Measurements from ENCODE around the gene NFKBIB.

The NFKBIB gene

DNA sequence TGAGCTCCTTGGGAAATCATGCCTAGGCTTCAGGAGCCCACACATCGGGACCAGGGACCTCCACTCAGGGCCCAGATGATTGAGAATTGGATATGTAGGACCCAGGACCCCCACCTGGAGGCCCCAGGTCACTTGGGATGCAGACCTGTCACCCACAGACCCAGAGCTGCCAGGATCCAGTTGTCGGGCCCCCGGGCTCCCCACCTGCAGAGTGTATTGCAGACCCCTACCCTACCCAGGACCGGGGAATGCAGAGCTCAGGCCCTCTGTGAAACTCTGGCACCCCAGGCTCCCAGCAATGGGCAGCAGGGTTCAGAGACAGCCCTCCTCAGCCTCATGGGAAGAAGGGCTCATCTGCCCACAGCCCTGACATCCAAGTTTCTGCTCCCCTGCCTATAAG, 5.9 kb downstream of the NFKBIB start:
- DNase-seq, result no peak

DNA sequence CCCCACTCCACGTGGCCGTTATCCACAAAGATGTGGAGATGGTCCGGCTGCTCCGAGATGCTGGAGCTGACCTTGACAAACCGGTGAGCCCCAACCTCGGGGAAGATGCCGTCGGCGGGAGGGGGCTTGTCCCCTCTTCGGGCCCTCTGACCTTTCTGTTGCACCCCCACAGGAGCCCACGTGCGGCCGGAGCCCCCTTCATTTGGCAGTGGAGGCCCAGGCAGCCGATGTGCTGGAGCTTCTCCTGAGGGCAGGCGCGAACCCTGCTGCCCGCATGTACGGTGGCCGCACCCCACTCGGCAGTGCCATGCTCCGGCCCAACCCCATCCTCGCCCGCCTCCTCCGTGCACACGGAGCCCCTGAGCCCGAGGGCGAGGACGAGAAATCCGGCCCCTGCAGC, 7.5 kb downstream of the NFKBIB start:
- no peak for DNase-seq

DNA sequence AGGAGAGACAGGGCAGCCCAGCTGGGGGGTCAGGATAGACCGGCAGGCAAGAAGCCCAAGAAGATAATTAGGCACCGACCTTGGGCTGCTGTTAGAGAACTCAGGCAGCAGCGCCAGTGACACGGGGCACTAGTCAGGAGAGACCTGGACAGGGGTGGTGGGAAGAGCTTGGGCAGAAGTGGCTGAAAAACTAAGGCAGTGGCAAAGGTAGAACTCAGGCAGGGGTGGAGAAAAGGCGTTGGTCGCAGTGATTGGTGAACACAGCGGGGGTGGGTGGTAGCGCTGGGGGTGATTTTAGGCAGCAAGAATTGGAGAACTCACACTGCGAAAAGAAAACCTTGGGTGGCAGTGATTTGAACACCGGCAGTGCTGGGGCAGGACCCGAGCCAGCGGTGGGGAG, 7.9 kb downstream of the NFKBIB start:
- DNase-seq, result no peak

DNA sequence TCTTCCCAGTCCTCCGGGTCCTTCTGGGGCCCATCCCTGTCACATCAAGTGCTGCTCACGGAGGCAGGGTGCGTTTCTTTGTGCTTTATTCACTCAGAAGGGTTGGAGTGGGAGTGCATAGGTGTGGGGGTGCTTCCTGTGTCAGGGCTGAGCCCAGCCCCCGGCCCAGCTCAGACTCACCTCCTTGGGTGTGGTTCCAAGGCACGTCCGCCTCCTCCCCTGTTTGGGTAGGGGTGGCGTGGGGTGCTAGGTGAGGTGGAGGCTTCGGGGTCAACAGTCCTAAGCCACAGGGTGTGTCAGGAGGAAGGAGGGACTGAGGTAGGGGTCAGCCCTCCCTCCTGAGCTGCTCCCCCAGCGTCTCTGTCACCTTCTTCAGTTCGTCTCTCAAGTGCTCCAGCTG, 9.1 kb downstream of the NFKBIB start:
- DNase-seq, result no peak

GRCh38 chr19:38910488-38910887, 10.7 kb downstream of the NFKBIB start:
- DNase-seq, result no peak

DNA sequence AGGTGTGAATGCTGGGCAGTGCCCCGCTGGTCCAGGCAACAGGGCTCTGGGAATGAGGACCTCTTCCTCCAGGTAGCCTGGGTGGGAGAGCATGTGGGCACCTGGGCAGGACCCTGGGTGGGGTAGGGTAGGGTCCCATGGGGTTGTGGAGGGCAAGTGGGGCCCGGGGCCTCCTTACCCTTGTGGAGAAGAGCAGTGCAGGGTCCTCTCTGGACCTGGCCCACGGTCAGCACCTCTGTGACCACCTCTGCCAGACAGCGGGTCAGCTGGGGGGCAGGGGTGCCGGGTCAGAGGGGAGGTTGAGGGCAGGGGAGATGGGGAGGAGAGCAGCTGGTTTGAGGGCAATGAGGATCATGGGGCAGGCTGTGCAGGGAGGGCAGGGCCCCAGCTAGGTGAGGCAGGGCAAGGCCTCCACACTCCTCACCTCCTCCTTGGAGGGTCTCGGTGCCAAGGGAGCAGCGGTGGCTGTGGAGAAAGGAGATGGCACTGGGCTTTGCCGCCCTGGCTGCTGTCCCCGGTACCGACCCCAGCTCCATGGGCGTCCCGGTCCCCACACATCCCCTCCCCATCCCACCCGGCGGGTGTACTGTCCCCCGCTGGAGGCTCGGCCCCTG, 11.7 kb downstream of the NFKBIB start:
- no peak for DNase-seq

DNA sequence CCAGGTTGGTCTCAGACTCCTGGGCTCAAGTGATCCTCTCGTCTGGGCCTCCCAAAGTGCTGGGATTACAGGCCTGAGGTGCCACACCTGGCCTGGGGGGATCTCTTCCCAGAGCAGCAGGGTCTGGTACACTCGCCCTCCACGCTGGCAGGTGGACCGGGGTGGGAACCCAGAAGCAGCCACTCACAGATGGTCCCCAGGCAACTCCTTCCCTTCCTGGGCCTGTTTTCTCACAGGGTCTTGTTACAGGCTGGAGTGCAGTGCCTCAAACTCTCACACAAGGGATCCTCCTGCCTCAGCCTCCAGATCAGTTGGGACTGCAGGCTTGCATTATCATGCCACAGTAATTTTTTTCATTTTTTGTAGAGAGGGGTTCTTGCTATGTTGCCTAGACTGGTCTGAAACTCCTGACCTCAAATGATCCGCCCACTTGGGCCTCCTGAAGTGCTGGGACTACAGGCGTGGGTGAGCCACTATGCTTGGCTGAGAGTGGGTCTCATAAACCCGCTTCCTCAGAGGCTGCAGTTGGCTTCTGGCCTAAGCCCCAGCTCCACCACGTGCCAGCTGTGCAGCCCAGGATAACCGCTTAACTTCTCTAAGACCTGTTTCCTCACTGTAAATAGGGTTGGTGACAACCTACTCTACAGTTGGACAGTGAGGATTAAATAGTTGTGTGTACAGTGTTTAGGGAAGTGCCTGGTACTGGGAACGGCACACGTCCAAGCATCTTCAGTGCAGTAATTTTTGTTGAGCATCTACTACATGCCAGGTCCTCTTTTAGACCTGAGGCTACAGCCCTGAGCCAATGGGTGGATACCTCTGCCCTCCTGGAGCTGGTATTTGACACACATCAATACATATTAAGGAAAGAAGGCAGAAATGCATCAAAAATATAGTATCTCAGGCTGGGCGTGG, 13.1 kb downstream of the NFKBIB start:
- DNase-seq, result no peak

DNA sequence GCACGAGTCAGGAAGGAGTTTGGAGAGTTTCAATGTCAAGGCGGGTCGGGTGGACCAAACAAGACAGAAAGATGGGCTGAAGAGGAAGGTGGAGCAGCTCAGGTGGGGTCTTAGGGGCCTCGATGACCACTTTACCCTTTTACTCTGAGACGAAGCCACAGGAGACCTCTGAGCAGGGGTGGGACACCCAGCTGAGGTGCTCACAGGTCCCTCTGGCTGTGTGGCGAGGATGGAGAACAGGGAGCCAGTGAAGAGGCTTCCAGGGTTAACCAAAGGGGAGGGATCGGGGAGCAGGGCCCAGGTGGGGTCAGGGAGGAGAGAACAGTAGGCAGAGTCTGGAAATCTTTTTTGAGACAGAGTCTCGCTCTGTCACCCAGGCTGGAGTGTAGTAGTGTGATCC, 14.2 kb downstream of the NFKBIB start:
- DNase-seq, result no peak

DNA sequence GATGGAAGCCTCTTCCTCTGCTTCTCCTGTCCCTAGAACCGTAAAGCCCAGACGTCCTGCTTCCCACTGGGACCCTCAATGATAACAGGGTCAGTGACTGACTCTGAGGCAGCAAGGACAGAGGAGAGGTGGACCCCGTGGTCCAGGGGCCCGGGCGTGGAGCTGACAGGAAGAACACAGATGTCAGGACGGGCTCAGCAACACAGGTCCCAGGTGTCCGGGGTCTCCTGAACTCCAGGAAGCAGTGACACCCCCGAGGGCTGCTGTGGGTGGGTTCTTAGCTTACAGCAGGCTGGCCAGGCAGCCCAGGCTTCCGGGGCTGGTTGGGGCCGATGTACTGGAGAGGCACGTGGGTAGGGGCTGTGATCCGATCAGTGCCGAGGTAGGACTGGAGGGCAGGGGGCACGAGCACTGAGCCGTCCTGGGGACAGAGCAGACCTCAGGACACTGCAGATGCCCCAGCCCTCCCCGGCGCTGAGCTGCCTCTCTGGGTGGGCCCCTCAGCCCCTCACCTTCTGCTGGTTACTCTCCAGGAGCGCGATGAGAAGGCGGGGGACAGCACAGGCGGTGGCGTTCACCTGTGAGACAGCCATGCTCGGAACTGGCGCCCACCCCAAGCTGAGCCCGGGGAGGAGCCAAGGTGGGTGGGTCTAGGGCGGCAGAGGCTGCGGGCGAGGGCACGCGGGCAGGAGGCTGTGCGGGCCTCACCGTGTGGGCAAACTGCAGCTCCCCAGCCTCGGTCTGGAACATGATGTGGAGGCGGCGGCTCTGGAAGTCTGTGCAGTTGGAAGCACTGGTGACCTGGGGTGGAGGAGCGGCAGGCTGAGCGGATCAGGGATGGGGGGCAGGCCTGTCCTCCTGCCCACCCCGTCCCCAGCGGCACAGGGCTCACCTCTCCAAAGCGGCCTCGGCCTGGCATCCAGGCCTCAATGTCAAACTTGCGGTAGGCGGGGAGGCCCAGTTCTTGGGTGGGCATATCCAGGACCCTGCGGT, 15.9 kb downstream of the NFKBIB start:
- DNase-seq, result no peak

- DNase-seq, result no peak
Observed at GRCh38 chr19:38917516-38917915, 17.7 kb downstream of the NFKBIB start.

DNA sequence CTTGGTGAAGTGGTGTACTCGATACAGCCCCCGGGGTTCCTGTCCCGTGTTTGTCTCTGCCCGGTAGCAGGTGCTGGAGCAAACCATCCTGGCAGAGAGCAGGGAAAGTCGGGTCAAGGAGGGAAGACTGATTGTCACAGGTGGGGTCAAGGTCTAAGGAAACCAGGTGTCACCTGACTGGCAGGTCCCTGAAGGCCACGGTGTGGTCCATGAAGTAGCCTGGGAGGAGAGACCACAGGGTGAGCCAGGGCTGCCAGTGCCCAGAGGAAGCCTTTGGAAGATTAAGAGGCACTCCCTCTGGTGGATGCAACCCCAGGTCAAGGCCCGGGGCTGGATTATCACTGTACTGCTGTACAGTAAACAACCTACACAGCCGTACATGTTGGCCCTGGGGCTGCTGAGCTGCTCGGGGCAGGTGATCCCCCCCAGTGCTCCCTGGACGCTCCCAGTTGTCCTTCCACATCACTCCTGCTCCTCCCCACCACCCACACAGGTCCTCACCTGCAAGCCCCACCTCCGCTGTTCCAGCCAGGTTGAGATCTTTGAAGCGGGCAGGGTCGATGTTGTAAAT, 18.2 kb downstream of the NFKBIB start:
- DNase-seq, result no peak

- no peak for DNase-seq
Observed at GRCh38 chr19:38918526-38918925, 18.8 kb downstream of the NFKBIB start.

DNA sequence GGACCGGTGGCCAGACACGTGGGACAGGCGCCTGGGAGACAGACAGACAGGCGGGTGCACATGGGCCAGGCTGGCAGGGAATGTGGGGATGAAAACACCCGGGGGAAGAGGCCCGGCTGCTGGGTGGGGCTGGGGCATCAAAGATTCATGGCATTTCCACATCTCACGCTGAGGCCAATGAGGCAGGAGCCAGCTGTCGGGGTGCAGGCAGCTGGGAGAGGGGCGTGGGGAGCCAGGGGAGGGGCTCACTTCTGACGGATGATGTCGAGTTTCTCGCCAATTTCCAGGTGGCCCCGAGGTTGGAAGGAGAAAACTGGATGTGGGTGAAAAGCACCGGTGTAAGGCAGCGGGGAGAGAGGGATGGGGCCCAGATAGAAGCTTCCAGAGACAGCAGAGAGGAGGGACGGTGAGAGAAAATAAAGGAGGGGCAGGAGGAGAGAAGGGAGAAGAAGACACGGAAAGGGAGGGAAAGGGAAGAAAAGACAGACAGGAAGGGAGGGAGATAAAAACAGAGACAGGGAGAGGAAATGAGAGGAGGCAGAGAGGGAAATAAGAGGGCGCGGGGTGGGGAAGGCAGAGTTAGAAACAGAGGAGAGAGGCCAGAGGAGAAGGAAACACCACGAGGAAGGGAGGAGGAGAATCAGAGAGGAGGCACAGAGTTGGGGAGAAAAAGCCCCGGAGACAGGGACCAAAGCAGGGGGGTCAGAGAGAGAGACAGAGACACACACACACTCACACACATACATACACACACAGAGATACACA, 20.2 kb downstream of the NFKBIB start:
- DNase-seq, result no peak

- DNase-seq, result no peak
Observed at GRCh38 chr19:38920602-38921419, 21.0 kb downstream of the NFKBIB start.

DNA sequence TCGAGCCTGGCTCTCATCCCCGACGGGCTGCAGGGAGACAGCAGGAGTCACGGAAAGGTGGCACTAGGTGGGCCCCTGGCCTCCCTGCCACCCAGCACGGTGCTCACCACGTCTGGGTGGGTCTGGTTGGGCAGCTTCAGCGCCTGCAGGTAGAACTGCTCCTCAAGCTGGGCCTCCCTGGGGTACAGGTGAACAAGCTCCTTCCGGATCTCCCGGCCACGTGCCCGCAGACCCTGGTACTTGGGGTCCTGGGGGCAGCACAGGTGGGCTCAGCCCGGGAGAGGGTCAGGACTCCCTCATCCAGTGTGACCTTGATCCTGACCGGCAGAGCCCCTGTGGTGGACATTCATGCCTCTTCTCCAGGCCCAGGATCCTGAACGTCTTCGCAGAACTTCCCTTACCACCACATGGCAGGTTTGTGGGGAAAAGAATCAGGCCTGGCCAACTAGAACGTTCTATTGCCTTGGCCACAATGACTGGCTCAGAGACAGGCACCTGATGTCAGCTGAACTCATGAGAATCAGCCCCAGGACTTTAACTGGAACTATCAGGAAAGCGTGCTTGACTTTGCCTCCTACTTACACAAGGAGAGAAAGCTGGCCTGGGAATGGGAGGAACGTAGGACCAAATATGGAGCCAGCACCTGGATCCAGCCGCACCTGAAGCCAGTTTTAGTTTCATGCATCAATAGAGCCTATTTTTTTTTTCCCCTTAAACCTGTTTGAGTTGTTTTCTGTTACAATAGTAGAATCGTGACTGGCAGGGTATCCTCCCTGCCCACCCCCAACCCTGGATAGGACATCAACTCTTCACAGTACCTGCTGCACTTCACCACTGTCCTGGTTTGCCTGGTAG, 21.9 kb downstream of the NFKBIB start:
- no peak for DNase-seq

DNA sequence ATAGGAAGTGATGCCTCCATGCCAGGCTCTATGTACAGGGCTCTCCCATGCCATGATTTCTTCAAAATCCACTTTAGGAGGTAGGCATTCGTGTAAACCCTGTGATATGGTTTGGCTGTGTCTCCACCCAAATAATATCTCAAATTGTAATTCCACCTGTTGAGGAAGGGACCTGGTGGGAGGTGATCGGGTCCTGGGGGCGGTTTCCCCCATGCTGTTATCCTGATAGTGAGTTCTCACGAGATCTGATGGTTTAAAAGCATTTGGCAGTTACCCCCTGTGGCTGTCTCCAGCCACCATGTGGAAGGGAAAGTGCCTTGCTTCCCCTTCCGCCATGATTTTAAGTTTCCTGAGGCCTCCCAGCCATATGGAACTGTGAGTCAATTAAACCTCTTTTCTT, 22.7 kb downstream of the NFKBIB start:
- no peak for DNase-seq

- DNase-seq, result peak; percentile 62
Observed at GRCh38 chr19:38924388-38924787, 24.6 kb downstream of the NFKBIB start.

GRCh38 chr19:38928391-38929001, 28.7 kb downstream of the NFKBIB start:
- peak in 1 of 2 donors; percentile 53 for DNase-seq

- DNase-seq, result peak; percentile 94 to 95
Observed at GRCh38 chr19:38929929-38930775, 30.4 kb downstream of the NFKBIB start, which contains the start of gene SARS2. Gene SARS2, minus strand, starts transcription at chr19:38930763. Its CDS starts 27 bp downstream, at chr19:38930736.
